ENCODE results near the gene VSIR. TPM values are rescaled to one million over a fixed set of nuclear protein-coding genes. Genes with fewer than 3 reads are reported as not detected.

VSIR gene
- total and polyA plus RNA-seq, 9 of the 15 experiments (the other 6 are each of a cell fraction or from before 2014, with no cell fraction given): 0.14 to 20.5 (median 9.3) TPM

GRCh38 chr10:71727738-71728737 lies 45.3 kb downstream of the VSIR start:
- DNase-seq (ENCODE audit: extremely low read depth in 1 of 4, low spot score in 3 of 4) (peak in 2 of 4 experiments; percentile 42 to 63), ATAC-seq (peak; percentile 48), FAIRE-seq (peak; percentile 63)
- Histone ChIP-seq H3K36me3 (ENCODE audit: control insufficient read depth, insufficient read depth, low read length) (no peaks in the 10 kb centered on the region), H3K27me3 (ENCODE audit: control insufficient read depth in 2 of 2, insufficient read depth in 2 of 2, low read length in 2 of 2) (no peaks in the 10 kb centered on the region; a peak in 1 of 5 replicates), H3K4me1 (replicated peaks in 1 of 2; ENCODE audit: control insufficient read depth in 2 of 2, insufficient read depth in 2 of 2, low read length in 2 of 2) (peaks cover 31 to 64% of the 10 kb centered on the region in 2 experiments), H3K79me2 (ENCODE audit: control insufficient read depth, insufficient read depth, low read length) (no peaks in the 10 kb centered on the region), H3K27ac (ENCODE audit: extremely low read depth, low read depth, low read length) (peak overlapping the region; percentile 37; the same call in 1 of the 3 replicates), H3K9me1 (ENCODE audit: control insufficient read depth, insufficient read depth, low read length) (no peaks in the 10 kb centered on the region), H3K9me3 (replicated peaks; ENCODE audit: control insufficient read depth, insufficient read depth, low read depth, low read length) (no peaks in the 10 kb centered on the region), H3K9ac (ENCODE audit: insufficient read depth in 1 of 2, low read depth in 2 of 2, low read length in 2 of 2) (peak overlapping the region; percentile 9 to 73), H2AFZ (ENCODE audit: low read depth, low read length) (peak overlapping the region; percentile 70), H4K20me1 (replicated peaks; ENCODE audit: control insufficient read depth, insufficient read depth, low read length) (no peaks in the 10 kb centered on the region), H3K4me2 (ENCODE audit: insufficient read depth, low read length) (peak overlapping the region; percentile 28; the same call in 1 of the 2 replicates), H3K4me3 (no peak overlapping the region)
- POLR2A ChIA-PET: interaction anchor here (0.6 to 2.2 kb wide), 8 partner anchors 8 to 141 kb away, joined by 3 to 8 read pairs (median 3); partner anchors contain the start of gene C10orf105
- CTCF ChIA-PET (ENCODE audit: low intra/inter-chr PET ratio): interaction anchor here (1.1 kb wide), 1 partner anchor 168 kb away, joined by 3 read pairs; no protein-coding TSS in a partner anchor
- intact Hi-C loops (cut with micrococcal nuclease): loop anchor here (2.0 kb wide), 1 partner anchor 19 kb away; no protein-coding TSS in a partner anchor
- in situ Hi-C loops (cut with MboI): no loop called here
- BruUV-seq (replicated peaks): no TSS peak
- WGBS (ENCODE audit: insufficient coverage, low coverage, missing lambda C conversion rate): 41% methylated on average over 8 of the region's 8 CpGs
- no peak for TF ChIP-seq HLTF (IDR thresholded peaks at IDR 0.05)
- TF ChIP-seq MAX (CRISPR knock-in tag; IDR thresholded peaks at IDR 0.05): peak; percentile 42; the same call in 1 of the 2 replicates
- 0 out of 2 replicates have a peak, but pooled peaks have one; percentile 8 for TF ChIP-seq ZNF57 (CRISPR knock-in tag; IDR thresholded peaks at IDR 0.05)
- TF ChIP-seq TFAP4 (CRISPR knock-in tag; IDR thresholded peaks at IDR 0.05; ENCODE audit: borderline replicate concordance): 0 out of 2 replicates have a peak, but pooled peaks have one; percentile 17
- TF ChIP-seq TBP (optimal IDR thresholded peaks at IDR 0.05; ENCODE audit: low read depth, low read length): no peak
- no peak for TF ChIP-seq ZNF511 (CRISPR knock-in tag; IDR thresholded peaks at IDR 0.05)
- TF ChIP-seq ZNF592 (IDR thresholded peaks at IDR 0.05): peak; percentile 43; the same call in 1 of the 2 replicates
- peak; percentile 51; the same call in 1 of the 2 replicates for TF ChIP-seq SMARCA5 (IDR thresholded peaks at IDR 0.05)
- 0 out of 2 replicates have a peak, but pooled peaks have one; percentile 12 for TF ChIP-seq CXXC5 (CRISPR knock-in tag; IDR thresholded peaks at IDR 0.05)
- peak; percentile 45; the same call in 1 of the 2 replicates for TF ChIP-seq SMAD4 (CRISPR knock-in tag; conservative IDR thresholded peaks at IDR 0.05)
- peak in 1 of 3 experiments; percentile 49 for TF ChIP-seq YY1 (IDR thresholded peaks at IDR 0.05; ENCODE audit: borderline replicate concordance in 1 of 3, control insufficient read depth in 1 of 3, extremely low read depth in 1 of 3, insufficient read depth in 3 of 3, insufficient read length in 1 of 3, insufficient replicate concordance in 2 of 3, low read depth in 1 of 3, low read length in 2 of 3)
- peak; percentile 96 for TF ChIP-seq ESRRA (IDR thresholded peaks at IDR 0.05; ENCODE audit: borderline replicate concordance, low read depth)
